Esophagus squamous epithelium (tissue), 4 donors: Measurements from ENCODE around the gene ZNF384.

Source experiments
- POLR2A ChIP-seq, 4 donors: fragments of 450-650 bp; IDR thresholded peaks; one replicate each; pipeline ENCODE4 v1.6.1; 2017; ENCODE audit warnings: antibody characterized with exemption in 4 of 4, mild to moderate bottlenecking in 4 of 4, moderate library complexity in 3 of 4
- TF ChIP-seq, protein P1 (sequence below), 6 experiments: fragments of 450-650 bp in 4 of 6; fragments of 200-600 bp in 2 of 6; sonication (generic) in 2 of 6; IDR thresholded peaks; one replicate each; pipeline ENCODE4 v1.5.1; 2016 to 2019; ENCODE audit warnings: antibody characterized with exemption in 6 of 6, mild to moderate bottlenecking in 4 of 6, moderate library complexity in 4 of 6

DNA sequence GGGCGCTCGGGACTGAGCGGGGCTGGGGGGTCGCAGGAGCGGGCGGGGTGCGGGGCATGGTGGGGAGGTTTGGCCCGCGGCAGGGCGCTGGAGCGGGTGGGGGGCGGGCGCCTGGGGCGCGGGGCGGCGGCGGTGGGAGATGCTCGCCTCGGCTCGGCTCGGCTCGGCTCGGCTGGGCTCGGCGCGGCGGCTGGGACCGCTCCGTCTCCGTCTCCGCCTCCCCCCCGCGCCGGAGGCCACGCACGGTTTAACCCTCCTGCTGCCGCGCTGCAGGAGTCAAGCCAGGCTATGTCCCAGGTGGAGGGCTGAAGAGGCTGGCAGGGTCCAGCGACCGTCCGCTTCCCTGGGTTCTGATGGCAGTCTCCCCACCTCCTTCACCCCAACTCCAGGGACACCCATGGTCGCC, 11.5 kb upstream of the ZNF384 start, which contains the start of gene PIANP:
- no peak for TF ChIP-seq POLR2A (IDR thresholded peaks at IDR 0.05)
- TF ChIP-seq, protein P1, sequence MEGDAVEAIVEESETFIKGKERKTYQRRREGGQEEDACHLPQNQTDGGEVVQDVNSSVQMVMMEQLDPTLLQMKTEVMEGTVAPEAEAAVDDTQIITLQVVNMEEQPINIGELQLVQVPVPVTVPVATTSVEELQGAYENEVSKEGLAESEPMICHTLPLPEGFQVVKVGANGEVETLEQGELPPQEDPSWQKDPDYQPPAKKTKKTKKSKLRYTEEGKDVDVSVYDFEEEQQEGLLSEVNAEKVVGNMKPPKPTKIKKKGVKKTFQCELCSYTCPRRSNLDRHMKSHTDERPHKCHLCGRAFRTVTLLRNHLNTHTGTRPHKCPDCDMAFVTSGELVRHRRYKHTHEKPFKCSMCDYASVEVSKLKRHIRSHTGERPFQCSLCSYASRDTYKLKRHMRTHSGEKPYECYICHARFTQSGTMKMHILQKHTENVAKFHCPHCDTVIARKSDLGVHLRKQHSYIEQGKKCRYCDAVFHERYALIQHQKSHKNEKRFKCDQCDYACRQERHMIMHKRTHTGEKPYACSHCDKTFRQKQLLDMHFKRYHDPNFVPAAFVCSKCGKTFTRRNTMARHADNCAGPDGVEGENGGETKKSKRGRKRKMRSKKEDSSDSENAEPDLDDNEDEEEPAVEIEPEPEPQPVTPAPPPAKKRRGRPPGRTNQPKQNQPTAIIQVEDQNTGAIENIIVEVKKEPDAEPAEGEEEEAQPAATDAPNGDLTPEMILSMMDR (IDR thresholded peaks at IDR 0.05) = no peak
